22Rv1 (cell line): Measurements from ENCODE around the gene RALGAPA1.

Experiments used
- ZFX ChIP-seq: fragments of 450-650 bp; IDR thresholded peaks from 2 replicates; pipeline ENCODE4 v1.6.1; 2017; ENCODE audit warnings: antibody characterized with exemption, borderline replicate concordance
- TF ChIP-seq, protein P1 (sequence below): fragments of 450-650 bp; IDR thresholded peaks from 2 replicates; pipeline ENCODE4 v1.5.1; 2017; ENCODE audit warnings: mild to moderate bottlenecking

DNA sequence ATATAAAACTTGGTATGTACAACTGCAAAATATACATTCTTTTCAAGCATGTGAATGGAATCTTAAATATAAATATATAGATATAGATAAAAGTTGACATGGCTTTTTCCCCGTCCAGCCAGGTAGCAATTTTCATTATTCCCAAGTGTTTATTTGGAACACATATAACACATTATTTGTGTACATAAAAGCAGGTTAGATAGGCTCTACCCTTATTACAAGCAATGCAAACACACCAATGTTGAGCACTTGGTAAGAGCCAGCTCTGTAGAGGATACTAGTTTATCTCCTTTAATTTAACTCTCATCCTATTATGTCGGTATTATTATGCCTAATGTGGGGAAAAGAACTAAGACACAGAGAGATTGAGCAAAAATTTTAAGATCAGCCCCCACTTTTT is 282.1 kb downstream of the RALGAPA1 start:
- TF ChIP-seq, protein P1, sequence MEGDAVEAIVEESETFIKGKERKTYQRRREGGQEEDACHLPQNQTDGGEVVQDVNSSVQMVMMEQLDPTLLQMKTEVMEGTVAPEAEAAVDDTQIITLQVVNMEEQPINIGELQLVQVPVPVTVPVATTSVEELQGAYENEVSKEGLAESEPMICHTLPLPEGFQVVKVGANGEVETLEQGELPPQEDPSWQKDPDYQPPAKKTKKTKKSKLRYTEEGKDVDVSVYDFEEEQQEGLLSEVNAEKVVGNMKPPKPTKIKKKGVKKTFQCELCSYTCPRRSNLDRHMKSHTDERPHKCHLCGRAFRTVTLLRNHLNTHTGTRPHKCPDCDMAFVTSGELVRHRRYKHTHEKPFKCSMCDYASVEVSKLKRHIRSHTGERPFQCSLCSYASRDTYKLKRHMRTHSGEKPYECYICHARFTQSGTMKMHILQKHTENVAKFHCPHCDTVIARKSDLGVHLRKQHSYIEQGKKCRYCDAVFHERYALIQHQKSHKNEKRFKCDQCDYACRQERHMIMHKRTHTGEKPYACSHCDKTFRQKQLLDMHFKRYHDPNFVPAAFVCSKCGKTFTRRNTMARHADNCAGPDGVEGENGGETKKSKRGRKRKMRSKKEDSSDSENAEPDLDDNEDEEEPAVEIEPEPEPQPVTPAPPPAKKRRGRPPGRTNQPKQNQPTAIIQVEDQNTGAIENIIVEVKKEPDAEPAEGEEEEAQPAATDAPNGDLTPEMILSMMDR, result no peak
- TF ChIP-seq ZFX, result no peak
